ENCODE data around the gene GJA5.

DNA sequence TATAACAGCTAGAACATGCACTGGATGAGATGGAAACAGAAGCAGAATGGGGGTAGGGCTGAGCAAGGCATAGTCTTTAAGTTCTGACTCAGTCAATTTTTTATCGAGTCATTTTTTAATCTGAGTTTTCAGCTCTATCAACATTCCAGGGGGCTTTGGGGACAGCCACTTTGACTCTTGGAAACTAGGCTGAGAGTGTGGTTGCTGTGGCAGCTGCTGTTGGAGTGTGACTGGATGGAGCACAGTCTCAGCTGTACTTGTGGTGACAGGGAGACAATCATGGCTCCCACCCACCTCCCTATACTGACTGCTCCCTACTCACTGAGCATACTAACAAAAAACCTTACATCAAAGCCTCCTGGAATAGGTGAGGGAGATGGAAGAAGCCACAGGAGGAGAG lies 25.0 kb downstream of the GJA5 start:
- TF ChIP-seq POLR2A (IDR thresholded peaks at IDR 0.05), result no peak
- TF ChIP-seq, protein P1, sequence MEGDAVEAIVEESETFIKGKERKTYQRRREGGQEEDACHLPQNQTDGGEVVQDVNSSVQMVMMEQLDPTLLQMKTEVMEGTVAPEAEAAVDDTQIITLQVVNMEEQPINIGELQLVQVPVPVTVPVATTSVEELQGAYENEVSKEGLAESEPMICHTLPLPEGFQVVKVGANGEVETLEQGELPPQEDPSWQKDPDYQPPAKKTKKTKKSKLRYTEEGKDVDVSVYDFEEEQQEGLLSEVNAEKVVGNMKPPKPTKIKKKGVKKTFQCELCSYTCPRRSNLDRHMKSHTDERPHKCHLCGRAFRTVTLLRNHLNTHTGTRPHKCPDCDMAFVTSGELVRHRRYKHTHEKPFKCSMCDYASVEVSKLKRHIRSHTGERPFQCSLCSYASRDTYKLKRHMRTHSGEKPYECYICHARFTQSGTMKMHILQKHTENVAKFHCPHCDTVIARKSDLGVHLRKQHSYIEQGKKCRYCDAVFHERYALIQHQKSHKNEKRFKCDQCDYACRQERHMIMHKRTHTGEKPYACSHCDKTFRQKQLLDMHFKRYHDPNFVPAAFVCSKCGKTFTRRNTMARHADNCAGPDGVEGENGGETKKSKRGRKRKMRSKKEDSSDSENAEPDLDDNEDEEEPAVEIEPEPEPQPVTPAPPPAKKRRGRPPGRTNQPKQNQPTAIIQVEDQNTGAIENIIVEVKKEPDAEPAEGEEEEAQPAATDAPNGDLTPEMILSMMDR (IDR thresholded peaks at IDR 0.05), result no peak
